ENCODE results near the gene SYTL4.
"Not testable (repeated sequence)": the region's sequence is repeated elsewhere in the genome, so short reads cannot be mapped to it uniquely, and the experiment has no call there.

The SYTL4 gene

GRCh38 chrX:100731441-100732281 is at the start of gene SYTL4:
SYTL4 (minus strand) TSS chrX:100732121; CDS start chrX:100702037, 30,084 bp downstream.
- DNase-seq, result no peak

GRCh38 chrX:100769439-100769838 is 37.5 kb upstream of the SYTL4 start:
- DNase-seq, result not testable (repeated sequence)

GRCh38 chrX:100768679-100769338 is 36.9 kb upstream of the SYTL4 start:
- DNase-seq, result peak; percentile 80

- no peak for DNase-seq
These were observed 19.0 kb upstream of the SYTL4 start for GRCh38 chrX:100750883-100751282.

GRCh38 chrX:100748108-100748507 is 16.2 kb upstream of the SYTL4 start:
- no peak for DNase-seq

GRCh38 chrX:100747703-100748102 is 15.8 kb upstream of the SYTL4 start:
- no peak for DNase-seq

GRCh38 chrX:100747090-100747489 is 15.2 kb upstream of the SYTL4 start:
- no peak for DNase-seq

GRCh38 chrX:100745806-100746537 is 14.1 kb upstream of the SYTL4 start:
- DNase-seq, result no peak

- DNase-seq, result no peak
These were observed 13.3 kb upstream of the SYTL4 start for GRCh38 chrX:100745205-100745604.

GRCh38 chrX:100743009-100743607 is 11.2 kb upstream of the SYTL4 start:
- no peak for DNase-seq

- DNase-seq, result not testable (repeated sequence)
These were observed 7.9 kb downstream of the SYTL4 start for GRCh38 chrX:100724006-100724405.

- no peak for DNase-seq
These were observed 10.6 kb downstream of the SYTL4 start for GRCh38 chrX:100721328-100721727.

GRCh38 chrX:100720301-100720700 is 11.6 kb downstream of the SYTL4 start:
- no peak for DNase-seq

GRCh38 chrX:100719139-100719538 is 12.8 kb downstream of the SYTL4 start:
- no peak for DNase-seq

- no peak for DNase-seq
These were observed 14.6 kb downstream of the SYTL4 start for GRCh38 chrX:100717363-100717762.

GRCh38 chrX:100710816-100711215 is 21.1 kb downstream of the SYTL4 start:
- no peak for DNase-seq

GRCh38 chrX:100704581-100705203 is 27.2 kb downstream of the SYTL4 start:
- no peak for DNase-seq

- no peak for DNase-seq
These were observed 31.1 kb downstream of the SYTL4 start for GRCh38 chrX:100700809-100701208.

- no peak for DNase-seq
These were observed 33.4 kb downstream of the SYTL4 start for GRCh38 chrX:100698551-100698950.

- no peak for DNase-seq
These were observed 35.1 kb downstream of the SYTL4 start for GRCh38 chrX:100696699-100697351.

- DNase-seq, result no peak
These were observed 35.9 kb downstream of the SYTL4 start for GRCh38 chrX:100695991-100696390.

- no peak for DNase-seq
These were observed 36.6 kb downstream of the SYTL4 start for GRCh38 chrX:100695302-100695701.
